Activated CD8-positive, alpha-beta memory T cell treated with anti-CD3 and anti-CD28 coated beads for 48 hours (primary cell): Measurements from ENCODE around the gene GCH1.
"Not testable (repeated sequence)": the region's sequence is repeated elsewhere in the genome, so short reads cannot be mapped to it uniquely, and the experiment has no call there.

ENCODE experiments used
- DNase-seq, 3 experiments: peaks; one replicate each; pipeline ENCODE4 v3.0.0-alpha.2; 2020; ENCODE audit warnings: low read depth in 2 of 3, low spot score in 2 of 3

GCH1 gene

DNA sequence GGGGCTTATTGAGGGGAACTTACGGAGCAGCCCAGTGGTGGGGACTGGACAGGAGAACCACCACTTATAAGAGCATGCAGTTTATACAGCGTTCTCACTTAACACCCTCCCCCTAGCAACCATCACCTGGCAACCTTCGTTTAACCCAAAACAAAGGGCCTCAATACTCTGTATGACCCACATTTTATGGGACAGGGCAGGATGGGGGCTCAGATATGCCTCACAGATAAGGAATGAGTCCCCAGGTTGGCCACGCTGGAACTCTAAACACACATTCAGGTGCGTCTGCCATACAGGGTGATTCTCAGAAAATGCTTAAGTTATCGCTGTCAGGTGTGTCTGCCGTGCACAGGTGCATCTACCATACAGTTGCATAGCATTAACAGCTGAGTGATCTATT lies 99.2 kb downstream of the GCH1 start:
- DNase-seq: no peak

DNA sequence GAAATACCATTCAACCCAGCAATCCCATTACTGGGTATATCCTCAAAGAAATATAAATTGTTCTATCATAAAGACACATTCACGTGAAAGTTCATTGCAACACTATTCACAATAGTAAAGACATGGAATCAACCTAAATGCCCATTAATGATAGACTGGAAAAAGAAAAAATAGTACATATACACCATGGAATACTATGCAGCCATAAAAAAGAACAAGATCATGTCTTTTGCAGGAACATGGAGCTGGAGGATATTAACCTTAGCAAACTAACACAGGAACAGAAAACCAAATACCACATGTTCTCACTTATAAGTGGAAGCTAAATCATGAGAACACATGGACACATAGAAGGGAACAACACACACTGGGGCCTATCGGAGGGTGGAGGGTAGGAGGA lies 101.1 kb downstream of the GCH1 start:
- not testable (repeated sequence) for DNase-seq

DNA sequence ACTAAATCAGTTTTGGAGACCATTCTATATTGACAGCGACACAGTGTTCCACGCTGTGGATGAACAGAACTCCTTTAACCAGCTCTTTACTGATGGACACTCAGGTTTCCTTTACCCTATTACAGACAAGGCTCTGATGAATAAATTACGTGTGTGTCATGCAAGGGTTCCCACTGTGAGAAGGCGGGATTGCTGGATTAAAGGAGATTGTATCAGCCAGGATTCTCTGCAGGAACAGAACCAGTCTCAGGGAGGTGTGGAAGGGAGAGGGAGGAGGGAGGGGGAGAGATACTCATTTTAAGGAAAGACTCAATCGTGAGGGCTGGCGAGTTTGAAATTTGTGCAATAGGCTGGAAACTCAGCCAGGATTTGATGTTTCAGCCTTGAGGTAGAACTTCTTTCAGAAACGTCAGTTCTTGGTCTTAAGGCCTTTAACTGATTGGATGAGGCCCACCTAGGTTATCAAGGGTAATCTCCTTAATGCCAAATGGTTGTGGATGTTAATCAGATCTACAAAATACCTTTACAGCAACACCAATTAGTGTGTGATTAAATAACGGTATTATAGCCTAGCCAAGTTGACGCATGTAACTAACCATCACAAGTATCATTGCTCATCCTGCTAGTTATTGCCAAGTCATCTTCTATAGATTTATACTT lies 104.0 kb downstream of the GCH1 start:
- no peak for DNase-seq

DNA sequence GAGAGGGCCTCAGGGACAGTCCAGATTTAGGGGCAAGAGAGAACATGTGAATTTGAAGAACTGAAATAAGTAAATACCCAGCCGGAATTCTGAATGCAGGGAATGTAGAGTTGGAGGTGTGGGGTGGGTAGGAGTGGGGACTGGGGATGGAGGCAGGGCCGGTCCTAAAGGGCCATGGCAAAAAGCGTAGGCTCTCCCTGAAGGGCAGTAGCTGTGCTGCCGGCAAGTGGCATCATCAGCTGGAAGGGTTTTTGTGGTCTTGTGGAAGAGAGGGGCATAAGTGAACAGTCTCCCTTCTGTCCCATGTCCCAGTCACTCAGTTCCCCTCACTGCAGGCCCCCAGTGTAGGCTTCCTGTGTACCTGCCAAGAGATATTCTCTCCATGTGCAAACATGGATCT lies 104.6 kb downstream of the GCH1 start:
- no peak for DNase-seq

DNA sequence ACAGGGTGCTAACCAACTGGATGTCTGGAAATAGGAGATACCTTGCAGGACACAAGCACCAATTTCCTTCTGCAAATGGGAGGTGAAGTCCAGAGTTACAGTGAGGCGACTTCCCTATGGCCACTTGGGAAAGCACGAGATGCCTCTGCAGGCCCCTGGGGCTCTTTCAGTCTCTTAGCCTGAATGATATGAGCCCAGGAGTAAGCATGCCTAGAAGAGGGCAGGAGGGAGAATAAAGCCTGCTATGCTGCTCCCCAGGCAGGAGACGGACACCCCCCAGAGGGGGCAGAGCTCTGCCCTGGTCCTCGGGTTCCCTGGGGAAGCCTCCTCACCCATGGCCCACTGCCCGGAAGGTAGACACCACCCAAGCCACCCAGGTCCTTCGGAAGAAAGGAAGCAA lies 105.1 kb downstream of the GCH1 start:
- no peak for DNase-seq

DNA sequence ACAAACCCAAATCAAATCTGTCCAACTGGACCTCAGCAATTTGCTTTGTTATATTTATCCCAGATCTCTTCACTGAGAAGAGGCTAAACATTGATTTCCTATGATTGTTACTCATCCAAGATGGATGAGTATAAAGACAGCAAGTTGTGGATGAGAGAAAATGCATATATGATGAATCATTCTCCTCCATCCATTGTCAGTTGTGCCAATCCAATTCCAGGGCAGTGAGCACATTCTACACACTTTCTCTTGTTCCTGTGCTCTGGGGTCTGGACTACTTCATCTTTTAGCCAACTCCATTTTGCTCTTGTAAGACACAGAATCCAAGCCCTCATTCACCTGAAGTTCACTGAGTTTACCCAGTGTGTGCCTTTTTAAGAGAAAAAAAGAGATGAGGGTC lies 105.7 kb downstream of the GCH1 start:
- DNase-seq: no peak

DNA sequence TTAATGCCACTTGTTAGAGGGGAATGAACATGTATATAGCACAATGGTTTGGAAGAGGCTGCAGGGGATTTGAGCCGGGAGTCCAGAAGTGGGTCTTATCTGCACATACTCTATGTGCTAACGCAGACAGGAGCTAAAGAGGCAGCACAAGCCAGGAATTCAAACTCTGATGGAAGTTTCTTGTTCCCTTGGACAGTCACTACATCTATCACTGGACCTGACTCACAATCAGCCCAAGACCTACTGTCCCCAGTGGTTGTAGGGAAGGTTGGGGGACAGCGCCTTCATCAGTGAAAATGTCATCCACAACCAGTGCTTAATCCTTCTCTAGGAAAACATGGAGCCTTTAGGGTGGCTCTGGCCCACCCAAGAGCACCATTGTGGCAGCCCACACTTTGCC lies 107.8 kb downstream of the GCH1 start:
- DNase-seq: no peak

DNA sequence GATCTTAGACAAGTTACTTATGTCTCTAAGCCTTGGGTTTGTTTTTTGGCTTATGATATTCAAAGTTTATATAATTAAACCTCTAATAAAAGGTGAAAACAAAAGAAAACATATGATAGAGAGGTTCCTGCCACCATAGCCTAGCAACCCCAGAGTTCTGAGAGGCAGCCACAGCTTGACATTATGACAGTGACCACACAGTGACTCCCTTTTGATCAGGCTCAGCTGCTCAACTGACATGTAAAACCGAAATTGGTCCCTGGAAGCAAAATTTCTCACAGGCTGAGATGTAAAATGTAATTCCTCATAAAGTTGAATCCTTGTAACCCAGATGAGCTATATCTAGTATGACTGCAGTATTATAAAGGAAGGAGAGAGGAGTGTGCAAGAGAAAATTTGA lies 108.5 kb downstream of the GCH1 start:
- DNase-seq: no peak

DNA sequence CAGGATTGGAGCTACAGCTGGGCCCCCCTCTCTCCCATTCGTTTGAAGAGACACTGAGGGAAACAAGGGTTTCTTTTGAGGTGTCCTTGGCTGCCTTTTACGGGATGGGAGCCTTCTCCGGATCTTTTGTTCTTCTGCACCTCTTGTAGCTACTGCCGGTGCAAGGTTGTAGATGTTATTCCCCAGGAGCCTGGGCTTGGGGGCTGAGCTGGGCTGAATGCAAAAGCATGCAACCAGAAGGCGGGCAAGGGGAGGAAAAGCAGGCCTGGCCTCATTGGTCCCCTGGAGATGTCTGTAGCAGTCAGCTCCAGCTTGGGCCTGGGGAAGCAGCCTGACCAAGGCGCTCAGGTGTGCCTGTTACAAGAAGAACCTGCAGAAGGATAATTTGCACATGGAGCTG lies 110.3 kb downstream of the GCH1 start:
- DNase-seq: no peak
